GM23248 (cell line): Measurements from ENCODE around the gene NISCH.

ENCODE experiments used
- EZH2 ChIP-seq: fragments of 200-600 bp; sonication (generic); IDR thresholded peaks from 2 replicates; pipeline ENCODE4 v1.6.1; 2018; ENCODE audit warnings: antibody characterized with exemption, mild to moderate bottlenecking; ENCODE audit not compliant: insufficient read depth, poor library complexity, severe bottlenecking
- EZH2phosphoT487 ChIP-seq: fragments of 200-600 bp; sonication (generic); IDR thresholded peaks from 2 replicates; pipeline ENCODE4 v1.6.1; 2018; ENCODE audit warnings: antibody characterized with exemption, moderate library complexity, mild to moderate bottlenecking, low read depth; ENCODE audit not compliant: insufficient read depth

DNA sequence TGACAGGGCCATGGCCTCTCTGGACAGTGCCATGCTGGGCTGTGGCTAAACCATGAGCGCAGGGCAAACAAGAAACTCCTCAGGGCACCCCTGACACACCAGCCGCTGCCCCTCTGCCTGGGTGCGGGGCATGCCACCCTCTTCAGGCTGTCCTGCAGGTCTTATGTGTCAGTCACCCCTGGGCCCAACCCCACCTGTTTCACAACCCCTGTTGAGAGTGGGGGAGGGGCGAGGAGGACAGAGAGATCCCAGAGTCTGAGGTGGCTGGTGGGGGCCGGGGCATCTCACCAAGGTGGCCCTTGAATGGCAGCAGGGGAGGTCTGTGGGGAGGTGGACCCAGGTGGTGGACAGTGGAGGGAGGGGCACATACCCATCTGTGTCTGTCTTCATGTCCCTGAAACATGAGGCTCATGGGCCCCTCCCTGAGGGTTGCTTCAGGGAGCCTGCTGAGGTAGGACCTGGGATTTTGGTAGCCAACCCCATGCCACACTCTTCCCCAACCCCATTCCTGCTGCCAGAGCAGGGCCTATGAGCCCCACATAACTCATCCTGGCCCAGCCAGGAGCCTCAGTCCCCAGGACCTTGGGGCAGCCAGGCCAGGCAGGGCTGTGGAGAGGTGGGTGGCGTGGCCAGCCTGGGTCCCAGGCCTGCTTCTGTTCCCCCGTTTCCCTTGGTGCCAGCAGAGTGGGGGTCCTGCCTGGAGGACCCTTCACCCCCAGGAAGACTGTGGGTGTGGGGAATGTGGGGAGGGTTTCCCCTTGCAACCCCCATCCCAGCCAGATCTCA, 38.0 kb downstream of the NISCH start:
- TF ChIP-seq EZH2 (no peak), EZH2phosphoT487 (no peak)
